PC-3 (cell line): ENCODE measurements around the gene RIT2. TPM values are rescaled to one million over a fixed set of nuclear protein-coding genes. Genes with fewer than 3 reads are reported as not detected.

Experiments used
- ATAC-seq: fragments of 200-7000 bp; cut with Tn5 transposase; 2 replicates; pipeline ENCODE4 v1.9.1; 2020; ENCODE audit warnings: mild to moderate bottlenecking, moderate library complexity
- BruUV-seq: library from RNA; stranded (reverse); fragments of 400-500 nt; replicated peaks from 2 replicates; lab custom pipeline; 2021; lab: Mats Ljungman, UMichigan
- CTCF ChIA-PET: fragments of 300-600 bp; sonication (Branson Sonifier 250); formaldehyde crosslinking; loops from one replicate; lab custom pipeline; 2022; ENCODE audit warnings: antibody characterized with exemption; lab: Charles Lee
- POLR2A ChIA-PET: fragments of 300-600 bp; sonication (Branson Sonifier 250); formaldehyde crosslinking; loops from one replicate; lab custom pipeline; 2022; ENCODE audit warnings: antibody characterized with exemption; ENCODE audit not compliant: unreplicated experiment; lab: Charles Lee
- DNase-seq: peaks from one replicate; pipeline ENCODE4 v3.0.0-alpha.2; 2015
- H2AFZ ChIP-seq: fragments of 300-600 bp; sonication (generic); 2 replicates; pipeline ENCODE4 v1.6.0; 2016; ENCODE audit warnings: antibody characterized with exemption, low read length
- H3F3A ChIP-seq: fragments of 300-600 bp; sonication (generic); one replicate; pipeline ENCODE4 v1.6.0; 2017; ENCODE audit warnings: antibody characterized with exemption, low read length, control low read depth, mild to moderate bottlenecking; ENCODE audit not compliant: unreplicated experiment
- H3K27ac ChIP-seq: fragments of 300-600 bp; sonication (generic); 2 replicates; pipeline ENCODE4 v1.5.1; 2016; ENCODE audit warnings: mild to moderate bottlenecking, low read length
- H3K27me3 ChIP-seq: fragments of 300-600 bp; sonication (generic); 2 replicates; pipeline ENCODE4 v1.6.1; 2016; ENCODE audit warnings: low read length, mixed read lengths
- H3K36me3 ChIP-seq: fragments of 300-600 bp; sonication (generic); 2 replicates; pipeline ENCODE4 v1.6.1; 2016; ENCODE audit warnings: low read depth, mixed run types, low read length, mixed read lengths
- H3K4me1 ChIP-seq: fragments of 300-600 bp; sonication (generic); 2 replicates; pipeline ENCODE4 v1.5.1; 2016; ENCODE audit warnings: low read length; ENCODE audit not compliant: insufficient read depth
- H3K4me2 ChIP-seq: fragments of 300-600 bp; sonication (generic); 2 replicates; pipeline ENCODE4 v1.6.0; 2016; ENCODE audit warnings: low read length
- H3K4me3 ChIP-seq: fragments of 300-600 bp; sonication (generic); 2 replicates; pipeline ENCODE4 v1.5.1; 2016; ENCODE audit warnings: mild to moderate bottlenecking, low read length, mixed read lengths
- H3K79me2 ChIP-seq: fragments of 300-600 bp; sonication (generic); 2 replicates; pipeline ENCODE4 v1.6.1; 2017; ENCODE audit warnings: low read length, mixed read lengths
- H3K9ac ChIP-seq: fragments of 300-600 bp; sonication (generic); 2 replicates; pipeline ENCODE4 v1.6.0; 2016; ENCODE audit warnings: mild to moderate bottlenecking, low read length
- H3K9me2 ChIP-seq: fragments of 300-600 bp; sonication (generic); replicated peaks from 2 replicates; pipeline ENCODE4 v1.6.1; 2016; ENCODE audit warnings: mixed run types, low read length, mixed read lengths
- H3K9me3 ChIP-seq: fragments of 300-600 bp; sonication (generic); 2 replicates; pipeline ENCODE4 v1.6.1; 2016; ENCODE audit warnings: low read length, mixed read lengths
- H4K20me1 ChIP-seq: fragments of 300-600 bp; sonication (generic); 2 replicates; pipeline ENCODE4 v1.6.1; 2016; ENCODE audit warnings: low read length, mixed read lengths
- CTCF ChIP-seq: fragments of 300-600 bp; sonication (generic); conservative IDR thresholded peaks from 2 replicates; pipeline ENCODE4 v1.5.1; 2017; ENCODE audit warnings: antibody characterized with exemption, low read depth, mild to moderate bottlenecking, low read length
- EZH2 ChIP-seq: fragments of 300-600 bp; sonication (generic); IDR thresholded peaks from one replicate; pipeline ENCODE4 v1.6.1; 2017; ENCODE audit warnings: antibody characterized with exemption, mild to moderate bottlenecking, low read length; ENCODE audit not compliant: unreplicated experiment
- EZH2phosphoT487 ChIP-seq: fragments of 300-600 bp; sonication (generic); IDR thresholded peaks from 2 replicates; pipeline ENCODE4 v1.6.1; 2018; ENCODE audit warnings: mild to moderate bottlenecking, antibody characterized with exemption, low read length, borderline replicate concordance
- intact Hi-C: fragments of 100-400 bp; cut with micrococcal nuclease; formaldehyde crosslinking; loops from 2 replicates; pipeline ENCODE4 v1.9.0; 2023
- total RNA-seq: library from RNA; depleted of rRNA; stranded (reverse); fragments of >200 nt; gene quantifications from 2 replicates; pipeline ENCODE4 v1.2.3, GENCODE V29; 2014

The RIT2 gene
- total RNA-seq, 1 experiment from 2014 or later, result not detected

- ChIA-PET CTCF (no interaction called here), POLR2A (no interaction called here)
- no peaks in the 10 kb centered on the region for H3F3A ChIP-seq
- intact Hi-C loops, result no loop called here
- ATAC-seq, result no peak
- no peak for DNase-seq
- H4K20me1 ChIP-seq, result no peaks in the 10 kb centered on the region
- no peaks in the 10 kb centered on the region for H3K9me3 ChIP-seq
- H3K9me2 ChIP-seq, result no peaks in the 10 kb centered on the region
- no peak overlapping the region for H3K27ac ChIP-seq
- H3K27me3 ChIP-seq, result no peaks in the 10 kb centered on the region
- no peak overlapping the region for H3K4me3 ChIP-seq
- no peaks in the 10 kb centered on the region for H3K79me2 ChIP-seq
- BruUV-seq, result no TSS peak
- H3K4me2 ChIP-seq, result no peak overlapping the region
- no peaks in the 10 kb centered on the region for H3K4me1 ChIP-seq
- no peaks in the 10 kb centered on the region for H3K36me3 ChIP-seq
- TF ChIP-seq CTCF (no peak), EZH2 (no peak), EZH2phosphoT487 (no peak)
- H2AFZ ChIP-seq, result no peak overlapping the region
- H3K9ac ChIP-seq, result no peak overlapping the region
Observed at GRCh38 chr18:42814618-42815017, 300.9 kb downstream of the RIT2 start.

DNA sequence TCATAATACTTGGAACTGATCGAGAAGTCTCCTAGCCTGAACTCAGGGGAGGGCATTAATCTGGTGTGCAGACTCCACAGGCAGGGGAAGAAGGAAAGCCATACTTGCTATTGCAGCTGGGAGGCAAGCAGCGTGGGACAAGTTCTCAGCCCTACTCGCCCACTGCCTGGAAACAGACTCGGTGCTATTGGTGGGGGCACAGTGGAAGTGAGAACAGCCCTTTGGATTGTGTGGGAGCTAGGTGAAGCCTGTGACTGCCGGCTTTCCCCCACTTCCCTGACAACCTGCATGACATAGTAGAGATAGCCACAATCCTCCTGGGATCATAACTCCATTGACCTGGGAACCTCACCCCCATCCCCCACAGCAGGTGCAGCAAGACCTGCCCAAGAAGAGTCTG lies 301.3 kb downstream of the RIT2 start:
- Histone ChIP-seq H3K9me2 (no peaks in the 10 kb centered on the region), H3F3A (no peaks in the 10 kb centered on the region), H4K20me1 (no peaks in the 10 kb centered on the region), H3K9ac (no peak overlapping the region), H3K4me1 (no peaks in the 10 kb centered on the region), H3K79me2 (no peaks in the 10 kb centered on the region), H3K4me2 (no peak overlapping the region), H2AFZ (no peak overlapping the region), H3K27ac (no peak overlapping the region), H3K27me3 (no peaks in the 10 kb centered on the region), H3K9me3 (no peaks in the 10 kb centered on the region), H3K4me3 (no peak overlapping the region), H3K36me3 (no peaks in the 10 kb centered on the region)
- intact Hi-C loops, result no loop called here
- POLR2A ChIA-PET, result no interaction called here
- TF ChIP-seq EZH2phosphoT487 (no peak), CTCF (no peak), EZH2 (no peak)
- ATAC-seq (no peak), DNase-seq (no peak)
- BruUV-seq, result no TSS peak
- CTCF ChIA-PET, result no interaction called here

- Histone ChIP-seq H3K4me1 (no peaks in the 10 kb centered on the region), H3F3A (no peaks in the 10 kb centered on the region), H2AFZ (no peak overlapping the region), H4K20me1 (no peaks in the 10 kb centered on the region), H3K27ac (no peak overlapping the region), H3K79me2 (no peaks in the 10 kb centered on the region), H3K27me3 (no peaks in the 10 kb centered on the region), H3K4me3 (no peak overlapping the region), H3K9me2 (no peaks in the 10 kb centered on the region), H3K9ac (no peak overlapping the region), H3K4me2 (no peak overlapping the region), H3K36me3 (no peaks in the 10 kb centered on the region), H3K9me3 (no peaks in the 10 kb centered on the region)
- no peak for DNase-seq
- BruUV-seq, result no TSS peak
- ChIA-PET CTCF (no interaction called here), POLR2A (no interaction called here)
- TF ChIP-seq EZH2phosphoT487, result no peak
- no peak for TF ChIP-seq EZH2
- no peak for TF ChIP-seq CTCF
- intact Hi-C loops, result no loop called here
- no peak for ATAC-seq
Observed at GRCh38 chr18:42813570-42813969, 301.9 kb downstream of the RIT2 start.
